ENCODE results near the gene ZNF223.

Gene ZNF223

DNA sequence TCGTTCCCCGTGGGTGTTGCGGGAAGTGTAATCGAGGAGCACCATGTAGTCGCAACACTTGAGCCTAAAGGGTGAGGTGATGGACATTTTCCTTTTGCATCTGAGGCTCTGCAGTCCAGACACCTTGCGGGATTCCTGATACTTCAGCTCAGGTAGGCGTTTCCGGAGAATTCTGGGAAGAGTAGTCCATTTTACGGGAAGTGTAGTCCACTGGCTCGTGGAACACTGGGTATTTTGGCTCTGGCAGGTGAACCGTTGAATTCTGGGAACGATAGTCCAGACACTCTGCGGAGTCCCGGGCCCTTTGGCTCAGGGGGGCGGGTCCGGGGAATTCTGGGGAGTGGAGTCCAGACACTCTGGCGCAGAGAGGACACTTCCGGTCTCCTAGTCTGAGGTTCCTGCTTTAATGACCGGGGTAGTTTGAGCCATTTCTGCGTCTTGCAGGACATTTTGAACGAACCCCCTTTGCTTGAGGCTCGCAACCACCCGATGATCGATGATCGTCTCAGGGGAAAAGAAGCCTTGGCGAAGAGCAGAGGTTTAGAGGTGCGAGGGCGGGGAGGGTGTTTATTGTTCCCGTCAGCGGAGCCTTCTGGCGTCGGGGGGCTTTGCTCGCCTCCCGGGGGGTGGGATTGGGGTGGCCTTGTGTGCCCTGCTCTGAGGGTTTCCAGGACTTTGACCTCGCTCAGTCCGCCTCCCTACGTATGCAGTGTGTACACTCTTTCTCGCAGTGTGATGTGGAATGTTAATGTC, at the start of gene ZNF223:
TSS of gene ZNF223 (plus strand) at position 387 of the 753 bp plus-strand sequence. CDS start 3,141 bp downstream, outside the sequence.
- DNase-seq, result peak; percentile 12 to 35 (median 16)

DNA sequence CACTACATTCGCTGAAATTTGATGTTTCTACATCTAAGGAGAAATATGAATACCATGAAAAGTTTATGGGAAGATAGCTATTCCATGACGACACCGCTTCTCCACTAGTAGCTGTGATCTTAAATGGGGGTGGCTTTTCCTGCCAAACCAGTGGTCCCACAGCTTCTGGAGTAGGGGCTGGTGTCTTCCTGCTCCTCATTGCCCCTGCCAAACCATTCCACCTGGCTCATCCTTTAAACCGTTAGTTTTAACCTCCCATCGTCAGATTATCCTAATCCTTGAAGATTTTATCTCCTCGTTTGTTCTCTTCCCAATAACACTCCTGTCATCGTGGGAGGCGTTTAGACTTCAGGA, 49.6 kb upstream of the ZNF223 start:
- DNase-seq, result no peak

DNA sequence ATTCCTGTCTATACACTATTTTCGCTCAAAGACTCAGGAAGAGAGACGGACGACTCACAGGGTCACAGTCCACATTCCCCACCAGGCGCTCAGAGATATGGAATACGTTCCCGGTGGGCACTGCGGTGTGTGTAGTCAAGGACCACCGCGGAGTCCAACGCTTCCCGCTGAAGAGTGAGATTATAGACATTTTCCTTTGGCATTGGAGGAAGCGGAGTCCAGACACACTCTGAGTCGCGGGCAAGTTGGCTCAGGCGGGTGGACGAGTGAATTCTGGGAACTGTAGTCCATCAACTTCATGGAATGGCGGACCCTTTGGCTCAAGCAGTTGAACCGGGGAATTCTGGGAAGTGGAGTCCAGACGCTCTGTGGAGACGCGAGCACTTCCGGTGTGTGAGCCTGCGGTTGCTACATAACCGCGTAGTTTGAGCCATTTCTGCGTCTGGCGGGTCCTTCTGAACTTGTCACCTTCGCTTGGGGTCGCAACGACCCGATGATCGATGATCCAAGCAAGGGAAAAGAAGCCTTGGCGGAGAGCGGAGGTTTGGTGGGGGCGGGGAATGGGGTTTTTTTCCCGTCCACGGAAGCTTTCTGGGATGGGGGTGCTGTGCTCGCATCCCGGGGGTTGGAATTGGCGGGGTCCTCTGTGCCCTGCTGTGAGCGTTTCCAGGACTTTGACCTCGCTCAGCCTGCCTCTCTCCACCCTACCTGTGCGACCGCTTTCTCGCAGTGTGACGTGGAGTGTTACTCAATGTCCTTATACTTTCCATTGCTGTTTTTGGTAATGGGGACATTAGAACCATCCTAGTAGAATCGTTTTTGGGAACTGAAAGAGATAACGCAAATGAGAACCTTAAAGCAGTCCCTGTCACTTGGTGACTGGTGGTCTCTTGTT, 49.0 kb upstream of the ZNF223 start, which contains the start of gene ZNF230:
TSS of gene ZNF230 (plus strand) at position 392 of the 895 bp plus-strand sequence. CDS start 4,122 bp downstream, outside the sequence.
- DNase-seq, result peak; percentile 36 to 63 (median 62)

DNA sequence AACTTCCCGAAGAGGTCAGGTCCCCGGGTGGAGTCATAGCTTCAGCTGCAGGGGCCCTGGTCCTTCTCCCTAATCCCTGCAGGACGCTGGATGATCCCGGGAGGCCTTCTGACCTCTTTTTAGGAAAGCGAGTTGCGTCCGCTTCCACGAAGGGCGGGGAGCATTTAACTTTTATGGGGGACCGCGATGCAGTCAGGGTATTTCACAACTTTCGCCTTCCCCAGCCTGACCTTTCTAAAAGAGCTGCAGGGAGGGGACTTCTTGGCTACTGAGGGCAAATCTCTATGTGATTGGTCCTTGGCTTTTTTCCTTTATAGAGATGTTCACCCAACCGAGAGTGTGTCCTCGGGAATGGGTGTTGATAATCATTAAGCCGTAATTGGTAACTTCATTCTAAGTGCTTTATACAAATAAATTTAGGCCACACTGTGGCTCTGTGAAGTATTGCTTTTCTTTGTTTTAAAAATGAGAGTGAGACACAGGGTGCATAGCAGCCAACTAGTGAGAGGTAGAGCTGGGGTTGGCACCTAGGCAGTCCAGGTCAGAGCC, 48.3 kb upstream of the ZNF223 start:
- DNase-seq, result no peak

DNA sequence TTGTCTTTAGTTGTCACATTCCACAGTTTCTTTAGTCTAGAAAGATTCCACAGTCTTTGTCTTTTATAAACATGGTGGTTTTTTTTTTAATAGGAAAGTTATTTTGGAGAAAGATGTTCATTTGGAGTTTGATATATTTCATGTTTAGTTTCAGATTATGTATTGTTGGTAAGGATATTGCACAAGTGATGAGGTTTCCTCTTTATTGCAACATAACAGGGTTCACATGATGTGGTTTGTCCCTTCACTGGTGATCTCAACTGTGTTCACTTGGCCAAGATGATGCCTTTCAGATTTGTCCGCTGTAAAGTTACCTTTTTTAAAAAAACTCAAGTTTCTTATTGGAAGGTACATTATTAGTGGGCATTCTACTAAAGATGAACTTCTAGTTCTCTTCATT, 45.9 kb upstream of the ZNF223 start:
- no peak for DNase-seq

DNA sequence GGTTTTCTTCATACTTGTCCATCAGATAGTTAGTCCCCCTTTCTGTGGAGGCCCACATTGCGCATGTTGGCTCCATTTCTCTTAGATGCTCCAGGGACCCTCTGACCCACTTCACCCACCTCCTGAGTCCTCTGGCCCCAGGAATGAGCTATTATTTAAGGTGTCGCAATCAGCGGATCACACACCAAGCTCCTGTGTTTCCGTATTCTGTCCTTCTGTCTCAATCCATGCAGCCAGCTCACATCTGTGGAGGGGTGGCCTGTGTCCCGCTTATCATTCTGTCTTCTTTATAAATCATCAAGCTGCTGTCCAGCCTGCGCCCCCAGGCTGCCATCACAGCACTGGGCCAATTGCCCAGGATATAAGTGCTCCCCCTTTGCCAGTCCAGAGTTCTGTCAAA, 44.4 kb upstream of the ZNF223 start:
- DNase-seq, result no peak

DNA sequence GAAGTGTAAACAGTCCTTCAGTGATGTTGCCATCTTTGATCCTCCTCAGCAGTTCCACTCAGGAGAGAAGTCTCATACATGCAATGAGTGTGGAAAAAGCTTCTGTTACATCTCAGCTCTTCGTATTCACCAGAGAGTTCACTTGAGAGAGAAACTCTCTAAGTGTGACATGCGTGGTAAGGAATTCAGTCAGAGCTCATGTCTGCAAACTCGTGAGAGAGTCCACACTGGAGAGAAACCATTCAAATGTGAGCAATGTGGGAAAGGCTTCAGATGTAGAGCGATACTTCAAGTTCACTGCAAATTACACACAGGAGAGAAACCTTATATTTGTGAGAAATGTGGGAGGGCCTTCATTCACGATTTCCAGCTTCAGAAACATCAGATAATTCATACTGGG, 41.4 kb upstream of the ZNF223 start:
- DNase-seq, result no peak

DNA sequence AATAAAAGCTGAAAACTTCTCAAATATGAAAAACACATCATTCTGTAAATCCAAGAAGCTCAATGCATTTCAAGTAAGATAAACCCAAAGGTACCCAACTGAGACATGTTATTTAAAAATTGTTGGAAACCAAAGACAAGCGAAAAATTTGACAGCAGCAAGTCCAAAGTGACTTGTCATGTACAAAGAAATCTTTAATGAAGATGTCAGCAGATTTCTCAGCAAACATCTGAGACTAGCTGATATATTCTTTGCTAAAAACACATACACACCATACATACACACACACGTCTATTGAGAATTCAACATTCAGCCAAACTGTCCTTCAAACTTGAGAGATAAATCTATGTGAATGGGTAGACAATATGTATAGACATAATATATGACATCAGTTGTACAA, 32.3 kb upstream of the ZNF223 start:
- DNase-seq, result no peak

DNA sequence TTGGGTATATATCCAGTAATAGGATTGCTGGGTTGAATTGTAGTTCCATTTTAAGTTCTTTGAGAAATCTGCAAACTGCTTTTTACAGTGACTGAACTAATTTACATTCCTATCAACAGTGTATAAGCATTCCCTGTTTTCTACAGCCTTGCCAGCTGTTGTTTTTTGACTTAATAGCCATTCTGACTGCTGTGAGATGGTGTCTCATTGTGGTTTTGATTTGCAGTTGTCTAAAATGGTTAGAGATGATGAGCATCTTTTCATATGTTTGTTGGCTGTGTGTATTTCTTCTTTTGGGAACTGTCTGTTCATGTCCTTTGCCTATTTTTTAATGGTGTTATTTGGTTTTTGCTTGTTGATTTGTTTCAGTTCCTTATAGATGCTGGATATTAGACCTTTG, 30.6 kb upstream of the ZNF223 start:
- no peak for DNase-seq

DNA sequence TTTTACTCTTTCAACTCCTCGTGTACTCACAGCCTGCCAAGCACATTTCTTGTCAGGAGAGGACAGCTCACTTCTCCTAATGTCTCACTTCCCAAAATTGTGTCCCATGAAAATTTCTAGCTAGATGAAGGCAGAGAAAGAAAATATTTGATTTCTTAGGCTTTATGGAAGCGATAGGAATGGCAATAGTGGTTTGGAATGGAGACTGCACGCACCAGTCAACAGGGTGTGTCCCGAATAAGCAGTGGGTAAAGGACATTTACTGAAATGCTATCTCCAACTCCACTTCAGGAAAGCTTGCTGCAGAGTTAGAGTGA, 27.0 kb upstream of the ZNF223 start:
- DNase-seq, result no peak

DNA sequence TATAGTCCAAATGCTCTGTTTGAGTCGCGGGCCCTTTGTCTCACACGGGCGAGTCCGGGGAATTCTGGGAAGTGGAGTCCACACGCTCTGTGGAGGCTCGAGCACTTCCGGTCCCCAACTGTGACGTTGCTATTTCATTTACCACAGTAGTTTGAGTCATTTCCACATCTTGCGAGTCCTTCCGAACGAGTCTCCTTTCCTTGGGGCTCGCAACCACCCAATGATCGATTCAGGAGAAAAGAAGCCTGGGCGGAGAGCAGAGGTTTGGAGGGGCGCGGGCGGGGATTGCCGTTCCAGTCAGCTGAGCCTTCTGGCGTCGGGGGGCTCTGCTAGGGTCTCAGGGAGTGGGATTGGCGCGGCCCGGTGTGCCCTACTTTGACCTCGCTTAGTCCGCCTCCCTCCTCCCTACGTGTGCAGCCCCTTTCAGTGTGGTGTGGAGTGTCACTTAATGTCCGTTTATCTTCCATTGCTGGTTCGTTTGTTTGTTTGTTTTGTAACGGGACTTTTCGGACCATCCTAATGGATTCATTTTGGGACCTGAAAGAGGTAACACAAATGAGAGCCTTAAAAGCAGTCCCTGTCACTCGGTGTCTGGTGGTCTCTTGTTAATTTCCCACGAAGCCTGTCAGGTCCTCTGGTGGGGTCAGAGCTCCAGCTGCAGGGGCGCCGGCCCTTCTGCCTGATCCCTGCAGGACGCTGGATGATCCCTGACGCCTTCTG, 26.5 kb upstream of the ZNF223 start, which contains the start of gene ZNF222:
TSS of gene ZNF222 (plus strand) at position 163 of the 720 bp plus-strand sequence. CDS start at position 221, 58 bp downstream.
- DNase-seq, result peak; percentile 48 to 56 (median 53)

DNA sequence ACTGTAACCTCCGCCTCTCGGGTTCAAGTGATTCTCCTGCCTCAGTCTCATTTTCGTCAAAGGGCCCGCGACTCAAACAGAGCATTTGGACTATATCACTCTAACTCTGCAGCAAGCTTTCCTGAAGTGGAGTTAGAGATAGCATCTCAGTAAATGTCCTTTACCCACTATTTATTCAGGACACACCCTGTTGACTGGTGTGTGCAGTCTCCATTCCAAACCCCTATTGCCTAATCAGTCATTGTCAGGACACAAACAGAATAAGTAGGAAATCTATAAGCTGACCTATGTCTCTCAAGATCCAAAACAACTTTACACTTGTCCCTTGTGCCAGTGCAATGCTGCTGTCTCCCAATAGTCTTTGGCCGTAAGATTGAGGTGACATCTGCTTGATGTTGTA, 25.2 kb upstream of the ZNF223 start:
- no peak for DNase-seq

DNA sequence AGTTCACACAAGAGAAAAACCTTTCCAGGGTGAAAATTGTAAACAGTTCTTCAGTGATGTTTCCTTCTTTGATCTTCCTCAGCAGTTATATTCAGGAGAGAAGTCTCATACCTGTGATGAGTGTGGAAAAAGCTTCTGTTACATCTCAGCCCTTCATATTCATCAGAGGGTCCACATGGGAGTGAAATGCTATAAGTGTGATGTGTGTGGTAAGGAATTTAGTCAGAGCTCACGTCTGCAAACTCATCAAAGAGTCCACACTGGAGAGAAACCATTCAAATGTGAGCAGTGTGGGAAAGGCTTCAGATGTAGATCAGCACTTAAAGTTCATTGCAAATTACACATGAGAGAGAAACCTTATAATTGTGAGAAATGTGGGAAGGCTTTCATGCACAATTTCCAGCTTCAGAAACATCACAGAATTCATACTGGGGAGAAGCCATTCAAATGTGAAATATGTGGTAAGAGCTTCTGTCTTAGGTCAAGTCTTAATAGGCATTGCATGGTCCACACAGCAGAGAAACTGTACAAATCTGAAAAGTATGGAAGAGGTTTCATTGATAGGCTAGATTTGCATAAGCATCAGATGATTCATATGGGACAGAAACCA, 19.7 kb upstream of the ZNF223 start:
- no peak for DNase-seq

DNA sequence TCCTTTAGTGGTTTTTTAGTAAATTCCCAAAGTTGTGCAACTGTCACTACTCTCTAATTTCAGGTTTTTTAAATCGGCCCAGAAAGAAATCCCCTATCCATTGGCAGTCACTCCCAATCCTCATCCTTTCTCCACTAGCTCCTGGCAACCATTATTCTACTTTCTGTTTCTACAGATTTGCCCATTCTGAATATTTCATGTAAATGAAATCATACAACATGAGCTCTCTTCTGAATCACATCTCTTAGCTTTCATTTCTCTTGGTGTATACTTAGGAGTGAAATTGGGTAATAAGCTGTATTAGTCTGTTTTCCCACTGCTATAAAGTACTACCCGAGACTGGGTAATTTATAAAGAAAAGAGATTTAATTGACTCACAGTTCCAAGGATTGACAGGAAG, 9.7 kb upstream of the ZNF223 start:
- DNase-seq, result no peak

DNA sequence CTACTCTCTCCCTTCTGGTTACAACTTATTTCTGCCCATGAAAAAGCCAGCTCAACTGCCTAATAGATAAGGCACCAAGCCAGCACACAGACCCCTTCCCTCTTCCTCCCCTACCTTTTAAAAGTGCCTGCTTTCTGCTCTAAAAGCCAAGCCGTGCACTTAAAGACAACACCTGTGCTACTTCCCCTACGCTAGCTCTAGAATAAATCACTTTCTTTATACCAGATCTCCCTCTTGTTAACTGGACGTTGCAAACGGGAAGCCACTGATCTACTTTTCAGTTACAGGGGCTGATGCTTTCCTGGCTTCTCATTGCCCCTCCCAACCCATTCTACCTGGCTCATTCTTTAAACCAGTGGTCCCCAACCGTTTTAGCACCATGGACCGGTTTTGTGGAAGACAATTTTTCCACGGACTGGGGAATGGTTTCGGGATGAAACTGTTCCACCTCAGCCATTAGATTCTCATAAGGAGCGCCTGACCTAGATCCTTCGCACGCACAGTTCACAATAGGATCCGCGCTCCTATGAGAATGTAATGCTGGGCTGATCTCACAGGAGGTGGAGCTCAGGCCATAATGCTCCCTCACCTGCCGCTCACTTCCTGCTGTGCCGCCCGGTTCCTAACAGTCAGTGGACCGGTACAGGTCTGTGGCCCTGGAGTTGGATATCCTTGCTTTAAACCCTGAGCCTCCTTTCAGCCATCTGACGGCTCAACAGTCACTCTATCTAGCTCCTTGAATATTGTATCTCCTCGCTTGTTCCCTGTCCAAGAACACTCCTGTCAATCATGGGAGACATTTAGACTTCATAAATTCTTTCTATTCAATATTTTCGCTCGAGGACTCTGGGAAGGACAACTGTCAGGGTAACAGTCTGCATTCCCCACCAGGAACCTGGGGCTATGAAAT, 841 bp upstream of the ZNF223 start:
- DNase-seq, result no peak

DNA sequence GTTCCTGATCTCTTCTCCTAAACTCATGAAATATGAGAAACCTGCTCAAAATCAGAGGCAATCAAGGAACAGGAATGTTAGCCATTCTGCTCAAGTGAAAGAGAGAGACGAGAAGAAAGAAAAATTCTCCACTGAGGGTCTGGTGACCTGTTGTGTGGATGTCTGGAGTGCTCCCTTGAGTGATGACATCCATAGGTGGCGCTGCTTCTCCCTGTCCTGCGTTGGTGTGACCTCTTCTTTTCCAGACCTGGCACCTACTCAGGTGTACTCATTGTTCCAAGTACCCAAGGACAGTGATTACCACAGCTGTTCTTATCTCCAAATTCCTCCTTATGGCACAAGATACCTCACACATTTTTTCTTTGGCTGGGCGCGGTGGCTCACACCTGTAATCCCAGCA, 4.0 kb downstream of the ZNF223 start:
- no peak for DNase-seq

DNA sequence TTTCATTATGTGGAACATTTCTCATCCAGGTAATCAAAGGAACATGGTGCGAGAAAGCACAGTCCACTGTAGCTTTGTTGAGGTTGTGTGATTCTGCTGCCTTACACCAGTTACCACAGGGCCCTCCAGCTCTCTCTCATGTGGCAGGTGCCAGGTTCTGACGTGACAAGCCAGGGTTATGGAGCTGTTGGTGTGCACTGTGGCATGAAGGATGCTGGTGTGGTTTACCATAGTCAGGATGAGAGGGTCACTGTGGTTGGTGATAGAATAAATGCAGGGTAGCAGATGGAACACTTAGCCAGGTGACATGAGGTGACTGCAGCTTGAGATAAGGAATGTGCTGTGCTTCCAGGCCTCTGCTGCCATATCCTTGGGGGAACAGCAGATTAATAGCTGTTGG, 7.4 kb downstream of the ZNF223 start:
- no peak for DNase-seq

DNA sequence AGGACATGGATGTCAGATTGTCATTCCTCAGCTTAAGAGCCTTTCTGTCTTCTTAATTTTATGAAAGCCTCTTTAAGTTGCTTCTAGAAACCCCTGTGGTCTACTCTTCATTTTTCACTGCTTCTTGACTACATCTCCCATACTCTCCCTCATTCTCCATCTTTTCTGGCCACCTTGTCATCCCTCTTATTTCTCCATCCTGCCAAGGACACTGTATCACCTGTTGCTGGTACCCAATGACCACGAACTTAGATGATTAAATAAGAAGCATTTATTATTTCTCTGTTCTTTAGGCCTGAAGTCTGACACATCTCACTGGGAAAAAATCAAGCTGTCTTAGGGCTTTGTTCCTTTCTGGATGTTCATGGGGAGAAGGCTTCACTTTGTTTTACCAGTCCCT, 9.2 kb downstream of the ZNF223 start:
- DNase-seq, result no peak

DNA sequence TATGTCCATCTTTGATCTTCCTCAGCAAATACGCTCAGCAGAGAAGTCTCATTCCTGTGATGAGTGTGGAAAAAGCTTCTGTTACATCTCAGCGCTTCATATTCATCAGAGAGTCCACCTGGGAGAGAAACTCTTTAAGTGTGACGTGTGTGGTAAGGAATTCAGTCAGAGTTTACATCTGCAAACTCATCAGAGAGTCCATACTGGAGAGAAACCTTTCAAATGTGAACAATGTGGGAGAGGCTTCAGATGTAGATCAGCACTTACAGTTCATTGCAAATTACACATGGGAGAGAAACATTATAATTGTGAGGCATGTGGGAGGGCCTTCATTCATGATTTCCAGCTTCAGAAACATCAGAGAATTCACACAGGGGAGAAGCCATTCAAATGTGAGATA, 14.5 kb downstream of the ZNF223 start:
- no peak for DNase-seq

DNA sequence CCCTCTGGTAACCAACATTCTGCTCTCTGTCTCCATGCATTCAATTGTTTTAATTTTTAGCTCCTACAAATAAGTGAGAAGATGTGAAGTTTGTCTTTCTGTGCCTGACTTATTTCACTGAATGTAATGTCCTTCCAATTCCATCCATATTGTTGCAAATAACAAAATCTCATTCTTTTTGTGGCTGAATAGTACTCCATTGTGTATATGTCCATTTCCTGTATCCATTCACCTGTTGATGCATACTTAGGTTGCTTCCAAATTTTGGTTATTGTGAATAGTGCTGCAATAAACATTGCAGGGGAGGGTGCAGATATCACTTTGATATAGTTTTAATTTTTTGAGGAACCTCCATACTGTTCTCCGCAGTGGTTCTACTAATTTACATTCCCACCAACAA, 17.6 kb downstream of the ZNF223 start:
- DNase-seq, result no peak

DNA sequence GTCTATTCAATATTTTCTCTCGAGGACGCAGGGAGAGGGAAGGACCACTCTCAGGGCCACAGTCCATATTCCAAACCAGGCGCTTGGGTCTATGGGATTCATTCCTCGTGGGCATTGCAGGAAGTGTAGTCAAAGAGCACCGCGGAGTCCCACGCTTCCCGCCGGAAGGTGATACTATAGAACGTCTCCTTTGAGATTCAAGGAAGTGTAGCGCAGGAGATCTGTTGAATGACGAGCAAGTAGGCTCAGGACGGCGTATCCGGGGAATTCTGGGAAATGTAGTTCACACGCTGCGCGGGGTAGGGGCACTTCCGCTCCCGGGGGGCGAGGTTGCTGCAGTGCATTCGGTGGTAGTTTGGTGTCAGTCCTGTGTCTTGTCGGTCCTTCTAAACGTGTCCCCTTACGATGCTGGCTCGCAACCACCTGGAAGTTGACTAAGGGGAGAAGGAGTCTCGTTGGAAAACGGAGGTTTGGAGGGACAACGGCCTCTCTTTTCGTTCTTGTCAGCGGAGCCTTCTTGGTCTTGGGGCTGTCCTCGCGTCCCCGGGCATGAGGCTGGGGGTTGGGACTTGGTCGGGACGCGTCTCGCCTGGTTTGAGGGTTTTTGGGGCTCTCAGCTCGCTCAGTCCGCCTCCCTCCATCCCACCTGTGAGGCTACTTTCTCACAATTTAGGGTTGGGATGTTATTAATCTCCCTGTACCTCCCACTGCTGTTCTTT, 20.1 kb downstream of the ZNF223 start, which contains the start of gene ZNF284:
TSS of gene ZNF284 (plus strand) at position 336 of the 719 bp plus-strand sequence. CDS start 4,231 bp downstream, outside the sequence.
- peak; percentile 57 to 66 (median 60) for DNase-seq
